HG03354 (cell line): ENCODE results near the gene GLRA3.
A peak's percentile ranks its signal among the peaks of the same experiment; 100 is the strongest.
"Not testable (repeated sequence)": the region's sequence is repeated elsewhere in the genome, so short reads cannot be mapped to it uniquely, and the experiment has no call there.

Experiments used
- ATAC-seq: cut with Tn5 transposase; IDR thresholded peaks from one replicate; pipeline ENCODE4 v1.9.1; 2021; ENCODE audit warnings: mild to moderate bottlenecking; ENCODE audit not compliant: unreplicated experiment, poor library complexity, severe bottlenecking

Gene GLRA3

GRCh38 chr4:174673865-174674264 lies 155.2 kb downstream of the GLRA3 start:
- ATAC-seq = no peak

- no peak for ATAC-seq
Measured at GRCh38 chr4:174672276-174672675, 156.8 kb downstream of the GLRA3 start.

GRCh38 chr4:174669270-174669669 lies 159.8 kb downstream of the GLRA3 start:
- ATAC-seq = no peak

GRCh38 chr4:174665799-174666198 lies 163.2 kb downstream of the GLRA3 start:
- no peak for ATAC-seq

GRCh38 chr4:174663216-174663615 lies 165.8 kb downstream of the GLRA3 start:
- no peak for ATAC-seq

- ATAC-seq = no peak
Measured at GRCh38 chr4:174658246-174658645, 170.8 kb downstream of the GLRA3 start.

- ATAC-seq = no peak
Measured at GRCh38 chr4:174657472-174657871, 171.6 kb downstream of the GLRA3 start.

- no peak for ATAC-seq
Measured at GRCh38 chr4:174654634-174655033, 174.4 kb downstream of the GLRA3 start.

- ATAC-seq = no peak
Measured at GRCh38 chr4:174650711-174651355, 178.2 kb downstream of the GLRA3 start.

GRCh38 chr4:174648812-174649211 lies 180.2 kb downstream of the GLRA3 start:
- no peak for ATAC-seq

GRCh38 chr4:174646326-174646725 lies 182.7 kb downstream of the GLRA3 start:
- ATAC-seq = no peak

- no peak for ATAC-seq
Measured at GRCh38 chr4:174640146-174640545, 188.9 kb downstream of the GLRA3 start.

GRCh38 chr4:174635732-174636131 lies 193.3 kb downstream of the GLRA3 start:
- no peak for ATAC-seq

GRCh38 chr4:174633399-174633798 lies 195.6 kb downstream of the GLRA3 start:
- ATAC-seq = no peak

GRCh38 chr4:174631901-174632758 lies 196.9 kb downstream of the GLRA3 start:
- peak; percentile 80 for ATAC-seq

- ATAC-seq = not testable (repeated sequence)
Measured at GRCh38 chr4:174629907-174630450, 199.1 kb downstream of the GLRA3 start.

- ATAC-seq = no peak
Measured at GRCh38 chr4:174629265-174629664, 199.8 kb downstream of the GLRA3 start.

GRCh38 chr4:174628191-174628590 lies 200.9 kb downstream of the GLRA3 start:
- no peak for ATAC-seq

GRCh38 chr4:174627473-174627872 lies 201.6 kb downstream of the GLRA3 start:
- ATAC-seq = no peak

GRCh38 chr4:174626342-174627008 lies 202.6 kb downstream of the GLRA3 start:
- peak; percentile 52 for ATAC-seq
